ENCODE data around the gene MPRIP.

Gene MPRIP

GRCh38 chr17:17203173-17203730, 161.0 kb downstream of the MPRIP start:
- Mint-ChIP-seq H3K27me3 (ENCODE audit: low read depth) (no peaks in the 10 kb centered on the region), H3K27ac (no peak overlapping the region), H3K9me3 (no peaks in the 10 kb centered on the region), H3K36me3 (ENCODE audit: low read depth) (peaks cover 12% of the 10 kb centered on the region), H3K4me1 (ENCODE audit: low read depth) (peaks cover 12% of the 10 kb centered on the region), H3K4me3 (no peak overlapping the region)
- DNase-seq (ENCODE audit: low spot score) = no peak

GRCh38 chr17:17204041-17204591, 161.9 kb downstream of the MPRIP start:
- H3K9me3 Mint-ChIP-seq = no peaks in the 10 kb centered on the region
- H3K4me3 Mint-ChIP-seq = peak overlapping the region; percentile 85
- peak overlapping the region; percentile 71 for H3K27ac Mint-ChIP-seq
- no peaks in the 10 kb centered on the region for H3K27me3 Mint-ChIP-seq (ENCODE audit: low read depth)
- peaks cover 14% of the 10 kb centered on the region for H3K36me3 Mint-ChIP-seq (ENCODE audit: low read depth)
- DNase-seq (ENCODE audit: low spot score) = no peak
- peaks cover 13% of the 10 kb centered on the region for H3K4me1 Mint-ChIP-seq (ENCODE audit: low read depth)

DNA sequence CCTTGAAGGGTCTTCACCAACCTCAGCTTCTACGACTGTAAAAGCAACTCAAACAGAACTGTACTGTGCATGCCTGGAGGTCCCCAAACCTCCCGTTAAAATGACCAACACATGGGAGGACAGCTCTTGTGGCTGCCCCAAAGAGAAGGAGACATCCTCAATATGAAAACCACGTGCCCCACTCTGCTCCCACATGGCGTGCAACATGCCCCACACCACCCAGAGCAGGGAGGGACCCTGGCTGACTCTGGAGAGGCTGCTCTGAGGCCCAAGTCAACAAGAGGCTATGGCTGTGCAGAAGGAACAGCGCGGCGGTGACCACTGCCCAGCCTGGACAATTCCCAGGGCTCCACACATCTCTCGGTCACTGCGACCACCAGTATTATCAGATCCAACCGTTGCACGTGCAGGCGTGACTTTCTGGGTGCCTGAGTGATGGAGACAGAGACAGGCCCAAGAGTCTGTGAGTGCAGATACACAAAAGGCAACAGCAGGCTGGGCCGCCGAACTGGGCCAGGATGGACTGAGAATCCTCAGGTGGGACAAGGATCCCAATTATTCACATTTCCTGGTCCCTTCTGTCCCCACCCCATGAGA, 162.5 kb downstream of the MPRIP start:
- Mint-ChIP-seq H3K27me3 (ENCODE audit: low read depth) (no peaks in the 10 kb centered on the region), H3K36me3 (ENCODE audit: low read depth) (peaks cover 14% of the 10 kb centered on the region), H3K27ac (peak overlapping the region; percentile 31), H3K4me1 (ENCODE audit: low read depth) (peaks cover 13% of the 10 kb centered on the region), H3K9me3 (no peaks in the 10 kb centered on the region), H3K4me3 (peak overlapping the region; percentile 85)
- no peak for DNase-seq (ENCODE audit: low spot score)

GRCh38 chr17:17205368-17206123, 163.3 kb downstream of the MPRIP start:
- H3K9me3 Mint-ChIP-seq = no peaks in the 10 kb centered on the region
- peak overlapping the region; percentile 86 for H3K27ac Mint-ChIP-seq
- peak; percentile 53 for DNase-seq (ENCODE audit: low spot score)
- peak overlapping the region; percentile 85 for H3K4me3 Mint-ChIP-seq
- no peaks in the 10 kb centered on the region for H3K27me3 Mint-ChIP-seq (ENCODE audit: low read depth)
- H3K4me1 Mint-ChIP-seq (ENCODE audit: low read depth) = peaks cover 13% of the 10 kb centered on the region
- peaks cover 11% of the 10 kb centered on the region for H3K36me3 Mint-ChIP-seq (ENCODE audit: low read depth)

GRCh38 chr17:17206124-17206912, 164.1 kb downstream of the MPRIP start, which contains the start of gene PLD6:
PLD6 (minus strand) TSS chr17:17206333; CDS start chr17:17206286, 47 bp downstream.
- H3K27ac Mint-ChIP-seq = peak within 1 kb of the TSS; percentile 86
- no peaks in the 10 kb centered on the region for H3K9me3 Mint-ChIP-seq
- peak; percentile 80 for DNase-seq (ENCODE audit: low spot score)
- peaks cover 13% of the 10 kb centered on the region for H3K36me3 Mint-ChIP-seq (ENCODE audit: low read depth)
- peak within 1 kb of the TSS; percentile 85 for H3K4me3 Mint-ChIP-seq
- H3K4me1 Mint-ChIP-seq (ENCODE audit: low read depth) = peaks cover 13% of the 10 kb centered on the region
- no peaks in the 10 kb centered on the region for H3K27me3 Mint-ChIP-seq (ENCODE audit: low read depth)

- H3K27ac Mint-ChIP-seq = peak overlapping the region; percentile 52
- H3K4me1 Mint-ChIP-seq (ENCODE audit: low read depth) = peaks cover 13% of the 10 kb centered on the region
- H3K4me3 Mint-ChIP-seq = no peak overlapping the region
- H3K36me3 Mint-ChIP-seq (ENCODE audit: low read depth) = peaks cover 13% of the 10 kb centered on the region
- H3K27me3 Mint-ChIP-seq (ENCODE audit: low read depth) = no peaks in the 10 kb centered on the region
- no peaks in the 10 kb centered on the region for H3K9me3 Mint-ChIP-seq
- DNase-seq (ENCODE audit: low spot score) = no peak
Observed at GRCh38 chr17:17206913-17207335, 164.7 kb downstream of the MPRIP start.

DNA sequence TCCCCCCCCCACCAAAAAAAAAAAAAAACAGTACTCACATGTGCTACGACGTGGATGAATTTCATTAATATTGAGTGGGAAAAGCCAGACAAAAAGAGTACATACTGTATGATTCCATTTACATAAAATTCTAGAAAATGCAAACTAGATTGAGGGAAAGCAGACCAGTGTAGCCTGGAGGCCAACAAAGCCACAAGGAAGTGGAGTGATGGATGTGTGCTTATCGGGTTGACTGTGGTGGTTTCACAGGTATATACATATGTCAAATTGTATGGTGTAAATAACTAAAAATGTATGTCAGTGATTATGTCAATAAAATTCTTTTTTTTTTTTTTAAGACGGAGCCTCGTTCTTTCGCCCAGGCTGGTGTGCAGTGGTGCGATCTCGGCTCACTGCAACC, 165.7 kb downstream of the MPRIP start:
- H3K27ac Mint-ChIP-seq = no peak overlapping the region
- H3K4me3 Mint-ChIP-seq = no peak overlapping the region
- H3K36me3 Mint-ChIP-seq (ENCODE audit: low read depth) = peaks cover 9% of the 10 kb centered on the region
- DNase-seq (ENCODE audit: low spot score) = no peak
- no peaks in the 10 kb centered on the region for H3K9me3 Mint-ChIP-seq
- peaks cover 13% of the 10 kb centered on the region for H3K4me1 Mint-ChIP-seq (ENCODE audit: low read depth)
- no peaks in the 10 kb centered on the region for H3K27me3 Mint-ChIP-seq (ENCODE audit: low read depth)

- no peak overlapping the region for H3K4me3 Mint-ChIP-seq
- no peaks in the 10 kb centered on the region for H3K27me3 Mint-ChIP-seq (ENCODE audit: low read depth)
- no peak overlapping the region for H3K27ac Mint-ChIP-seq
- DNase-seq (ENCODE audit: low spot score) = no peak
- peaks cover 27% of the 10 kb centered on the region for H3K36me3 Mint-ChIP-seq (ENCODE audit: low read depth)
- peaks cover 1% of the 10 kb centered on the region for H3K4me1 Mint-ChIP-seq (ENCODE audit: low read depth)
- H3K9me3 Mint-ChIP-seq = no peaks in the 10 kb centered on the region
Observed at GRCh38 chr17:17213775-17214174, 171.5 kb downstream of the MPRIP start.

DNA sequence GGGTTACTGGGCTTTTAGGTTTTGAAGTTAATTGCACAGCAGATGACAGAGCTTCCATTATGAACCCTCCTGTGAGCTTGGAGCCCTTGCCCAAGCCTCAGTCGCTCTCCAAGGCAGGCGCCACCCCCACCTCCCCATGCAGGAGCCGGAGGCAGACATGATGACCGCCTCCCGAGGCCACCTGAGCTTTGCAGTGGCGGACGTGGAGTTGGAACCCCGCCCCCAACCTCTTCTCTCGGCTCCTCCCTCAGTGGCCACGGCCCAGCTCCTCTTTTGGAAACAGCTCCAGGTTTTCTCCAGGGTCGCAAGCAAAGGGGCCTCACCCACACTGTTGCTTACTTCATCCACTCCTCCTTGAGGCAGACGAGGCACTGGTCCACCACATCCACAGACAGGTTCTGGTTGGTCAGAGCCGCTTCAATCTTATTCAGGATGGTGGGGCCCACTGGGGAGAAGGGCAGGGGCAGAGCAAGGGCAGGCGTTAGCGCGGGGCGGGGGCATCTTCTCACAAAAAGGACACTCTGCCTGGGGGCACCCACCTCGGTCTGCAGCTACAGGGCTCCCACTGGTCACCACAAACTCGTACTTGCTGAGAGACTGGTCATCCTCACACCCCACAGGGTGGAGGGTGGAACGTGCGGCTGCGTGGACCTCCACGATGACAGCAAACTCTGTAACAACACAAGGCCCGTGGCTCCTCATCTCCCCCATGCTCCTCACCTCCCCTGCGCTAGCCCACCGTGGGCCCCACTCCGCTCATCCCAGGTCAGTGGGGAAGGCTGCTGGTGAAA, 172.6 kb downstream of the MPRIP start:
- peaks cover 29% of the 10 kb centered on the region for H3K36me3 Mint-ChIP-seq (ENCODE audit: low read depth)

DNA sequence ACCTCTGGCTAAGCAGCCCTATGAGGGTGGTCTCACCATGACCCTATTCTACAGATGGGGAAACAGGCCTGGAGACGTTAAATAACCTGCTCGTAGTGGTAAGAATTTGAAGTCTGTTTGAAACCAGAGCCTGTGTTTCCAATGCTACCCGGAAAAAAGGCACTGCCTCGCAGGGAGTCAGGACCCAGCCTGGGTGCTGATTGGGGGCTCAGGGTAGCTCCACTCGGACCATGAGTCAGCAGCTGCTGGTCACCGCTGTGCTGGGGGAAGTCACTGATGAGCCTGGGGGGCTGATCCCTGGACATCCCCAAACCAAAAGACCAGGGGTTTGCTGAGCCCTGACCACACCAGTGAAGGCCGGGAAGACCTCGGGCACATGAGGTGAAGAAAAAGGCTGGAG, 173.3 kb downstream of the MPRIP start:
- H3K4me1 Mint-ChIP-seq (ENCODE audit: low read depth) = no peaks in the 10 kb centered on the region
- H3K36me3 Mint-ChIP-seq (ENCODE audit: low read depth) = peaks cover 34% of the 10 kb centered on the region
- no peak overlapping the region for H3K4me3 Mint-ChIP-seq

More for the DNA sequence above, 172.6 kb downstream of the MPRIP start:
- Mint-ChIP-seq H3K27ac (no peak overlapping the region), H3K4me1 (ENCODE audit: low read depth) (no peaks in the 10 kb centered on the region), H3K27me3 (ENCODE audit: low read depth) (no peaks in the 10 kb centered on the region), H3K4me3 (no peak overlapping the region), H3K9me3 (no peaks in the 10 kb centered on the region)
- DNase-seq (ENCODE audit: low spot score) = no peak

DNA sequence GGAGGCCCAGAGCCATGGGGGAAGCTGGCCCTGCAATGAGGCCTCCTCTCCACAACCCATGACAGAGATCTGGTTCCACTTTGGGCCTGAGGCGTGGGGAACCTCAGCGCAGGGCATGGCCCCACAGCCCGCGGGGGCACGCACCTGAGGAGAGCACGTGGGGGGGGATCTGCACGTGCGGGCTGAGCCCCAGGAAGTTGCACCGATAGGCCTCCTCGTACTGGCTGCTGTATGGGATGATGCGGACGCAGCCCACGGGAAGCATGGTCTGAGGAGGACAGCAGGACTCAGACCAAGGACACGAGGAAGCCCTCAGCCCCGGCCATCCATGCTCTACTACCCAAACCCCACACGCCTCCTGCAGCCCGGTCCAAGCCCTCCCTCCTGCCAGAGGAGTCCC, 174.0 kb downstream of the MPRIP start:
- no peak for DNase-seq (ENCODE audit: low spot score)
- H3K27ac Mint-ChIP-seq = no peak overlapping the region
- no peaks in the 10 kb centered on the region for H3K27me3 Mint-ChIP-seq (ENCODE audit: low read depth)
- H3K9me3 Mint-ChIP-seq = no peaks in the 10 kb centered on the region
- no peak overlapping the region for H3K4me3 Mint-ChIP-seq
- peaks cover 36% of the 10 kb centered on the region for H3K36me3 Mint-ChIP-seq (ENCODE audit: low read depth)
- H3K4me1 Mint-ChIP-seq (ENCODE audit: low read depth) = no peaks in the 10 kb centered on the region

More for the DNA sequence above, 173.3 kb downstream of the MPRIP start:
- Mint-ChIP-seq H3K27me3 (ENCODE audit: low read depth) (no peaks in the 10 kb centered on the region), H3K9me3 (no peaks in the 10 kb centered on the region), H3K27ac (no peak overlapping the region)
- DNase-seq (ENCODE audit: low spot score) = no peak

DNA sequence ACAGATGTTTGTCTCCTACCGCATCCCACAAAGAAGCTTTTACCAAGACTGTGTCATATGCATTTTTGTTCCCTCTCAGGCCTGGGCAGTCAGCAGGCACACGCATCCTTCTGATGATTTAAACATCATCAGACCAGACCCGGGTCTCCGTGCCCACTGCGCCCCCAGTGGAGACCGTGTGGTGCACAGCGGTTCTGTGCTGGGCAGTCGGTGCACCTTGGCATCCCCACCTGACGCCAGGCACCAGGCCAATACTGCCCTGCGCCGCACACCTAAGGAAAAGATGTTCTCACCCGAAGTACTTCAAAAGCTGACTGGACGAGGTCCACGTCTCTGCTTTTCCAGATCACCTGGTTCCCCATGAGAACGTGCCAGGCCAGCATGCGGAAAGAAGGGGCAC, 174.5 kb downstream of the MPRIP start:
- Mint-ChIP-seq H3K9me3 (no peaks in the 10 kb centered on the region), H3K4me3 (no peak overlapping the region), H3K4me1 (ENCODE audit: low read depth) (no peaks in the 10 kb centered on the region), H3K36me3 (ENCODE audit: low read depth) (peaks cover 40% of the 10 kb centered on the region), H3K27ac (peak overlapping the region; percentile 55), H3K27me3 (ENCODE audit: low read depth) (no peaks in the 10 kb centered on the region)
- no peak for DNase-seq (ENCODE audit: low spot score)

DNA sequence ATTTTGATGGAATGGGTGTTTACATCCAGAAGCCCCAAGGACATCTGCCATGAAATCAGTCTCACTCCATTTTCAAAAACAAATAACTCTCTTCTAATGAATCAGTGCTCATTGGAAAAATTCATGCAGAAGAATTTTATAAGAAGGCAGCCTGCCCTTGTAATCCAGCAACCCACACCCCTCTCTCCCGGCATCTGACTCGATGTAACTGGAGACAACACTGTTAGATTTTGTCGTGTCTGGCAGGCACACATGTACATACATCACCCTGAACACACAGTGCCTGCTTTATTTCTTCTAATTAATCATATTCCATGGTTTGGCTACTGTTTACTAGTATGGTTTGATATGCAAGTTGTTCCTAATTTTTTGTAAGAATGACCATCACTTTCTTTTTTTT, 175.7 kb downstream of the MPRIP start:
- H3K36me3 Mint-ChIP-seq (ENCODE audit: low read depth) = peaks cover 43% of the 10 kb centered on the region
- H3K27me3 Mint-ChIP-seq (ENCODE audit: low read depth) = no peaks in the 10 kb centered on the region

More for the DNA sequence above, 175.7 kb downstream of the MPRIP start:
- no peak overlapping the region for H3K27ac Mint-ChIP-seq
- H3K9me3 Mint-ChIP-seq = no peaks in the 10 kb centered on the region
- no peak for DNase-seq (ENCODE audit: low spot score)
- no peak overlapping the region for H3K4me3 Mint-ChIP-seq
- no peaks in the 10 kb centered on the region for H3K4me1 Mint-ChIP-seq (ENCODE audit: low read depth)

All from T-helper 2 cell treated with Interferon-gamma antibody and Interleukin-4, amounts not matched to agents 5 μg/mL and 100 μg/mL, for 36 hours (primary cell).